HepG2 (cell line): ENCODE results near the gene NDP. TPM values are rescaled to one million over a fixed set of nuclear protein-coding genes. Genes with fewer than 3 reads are reported as not detected.

ENCODE experiments used
- ATAC-seq: fragments of 200-7000 bp; cut with Tn5 transposase; 3 replicates; pipeline ENCODE4 v1.9.1; 2020; ENCODE audit warnings: mild to moderate bottlenecking, moderate library complexity
- BruUV-seq: library from RNA; stranded (reverse); fragments of 400-500 nt; replicated peaks from 2 replicates; lab custom pipeline; 2021; lab: Mats Ljungman, UMichigan
- CTCF ChIA-PET: fragments of 300-600 bp; formaldehyde crosslinking; extraction: SDS; loops from one replicate; lab custom pipeline; 2021; ENCODE audit warnings: low total read pairs, inconsistent platforms, low intra/inter-chr PET ratio; lab: Yijun Ruan, JAX
- POLR2A ChIA-PET: fragments of 350-600 bp; sonication (Branson Sonifier 250); formaldehyde crosslinking; loops from one replicate; lab custom pipeline; 2020; ENCODE audit warnings: antibody characterized with exemption, inconsistent platforms; lab: Yijun Ruan, JAX
- DNase-seq: peaks from one replicate; pipeline ENCODE4 v3.0.0-alpha.2; 2015; ENCODE audit warnings: low spot score
- FAIRE-seq: peaks from 3 replicates; lab custom pipeline; 2011; peaks lifted over from hg19 to GRCh38; lab: Jason Lieb, UNC
- H2AFZ ChIP-seq: one replicate; pipeline ENCODE4 v1.6.1; 2011; ENCODE audit warnings: low read length, inconsistent platforms
- H3K27ac ChIP-seq: fragments of 300-600 bp; 3 replicates; pipeline ENCODE4 v1.8.0; 2011; ENCODE audit warnings: mixed run types, mild to moderate bottlenecking, mixed read lengths, low read length, inconsistent platforms; ENCODE audit not compliant: insufficient read depth; ENCODE audit errors: extremely low read length
- H3K27me3 ChIP-seq, 2 experiments: fragments of 200-600 bp in 1 of 2; 2 replicates in 1 of 2; 3 replicates in 1 of 2; pipeline versions ENCODE4 v1.6.0 to v1.8.0; 2011; ENCODE audit warnings: low read length in 2 of 2, mild to moderate bottlenecking in 2 of 2, moderate library complexity in 2 of 2, inconsistent platforms in 1 of 2; ENCODE audit not compliant: insufficient read depth in 2 of 2, control insufficient read depth in 1 of 2
- H3K36me3 ChIP-seq, 2 experiments: fragments of 200-600 bp in 1 of 2; replicated peaks in 1 of 2; 2 replicates in 1 of 2; 3 replicates in 1 of 2; pipeline versions ENCODE4 v1.5.1 to v1.8.0; 2011; ENCODE audit warnings: low read length in 2 of 2, inconsistent platforms in 1 of 2; ENCODE audit not compliant: insufficient read depth in 2 of 2, control insufficient read depth in 1 of 2
- H3K4me1 ChIP-seq: 2 replicates; pipeline ENCODE4 v1.5.1; 2012; ENCODE audit warnings: low read length, inconsistent platforms; ENCODE audit not compliant: insufficient read depth
- H3K4me2 ChIP-seq: 2 replicates; pipeline ENCODE4 v1.6.0; 2011; ENCODE audit warnings: low read depth, low read length, inconsistent platforms
- H3K4me3 ChIP-seq, 3 experiments: fragments of 200-600 bp in 1 of 3; sonication (generic), shearing (Covaris generic) in 1 of 3; replicated peaks in 1 of 3; 2 replicates each; pipeline ENCODE4 v1.5.1; 2011 to 2016; ENCODE audit warnings: low read length in 3 of 3, inconsistent platforms in 2 of 3, low read depth in 2 of 3, mild to moderate bottlenecking in 2 of 3, control low read depth in 1 of 3, mixed read lengths in 1 of 3; ENCODE audit not compliant: insufficient read depth in 1 of 3
- H3K79me2 ChIP-seq: one replicate; pipeline ENCODE4 v1.6.1; 2011; ENCODE audit warnings: low read length, inconsistent platforms; ENCODE audit not compliant: insufficient read depth
- H3K9ac ChIP-seq: 2 replicates; pipeline ENCODE4 v1.6.0; 2011; ENCODE audit warnings: mild to moderate bottlenecking, low read depth, low read length, inconsistent platforms; ENCODE audit not compliant: insufficient read depth
- H3K9me3 ChIP-seq: 2 replicates; pipeline ENCODE4 v1.5.1; 2012; ENCODE audit warnings: mild to moderate bottlenecking, low read length
- H4K20me1 ChIP-seq: 2 replicates; pipeline ENCODE4 v1.6.0; 2011; ENCODE audit warnings: inconsistent platforms, mild to moderate bottlenecking, low read length, moderate library complexity; ENCODE audit not compliant: insufficient read depth
- FOXP1 ChIP-seq, 2 experiments: fragments of 450-650 bp in 1 of 2; IDR thresholded peaks; 2 replicates each; pipeline ENCODE4 v1.6.1; 2017 to 2018; ENCODE audit warnings: antibody characterized with exemption in 1 of 2
- HOXA5 ChIP-seq: sonication (generic); formaldehyde crosslinking; IDR thresholded peaks from 2 replicates; pipeline ENCODE4 v1.4.0; 2020; ENCODE audit warnings: missing genetic modification reagents
- MBNL3 ChIP-seq: fragments of 250-450 bp; sonication (Bioruptor Pico); conservative IDR thresholded peaks from 2 replicates; pipeline ENCODE4 v1.8.0; 2022; ENCODE audit warnings: mild to moderate bottlenecking, inconsistent platforms
- NFIB ChIP-seq: sonication (generic); formaldehyde crosslinking; IDR thresholded peaks from 2 replicates; pipeline ENCODE4 v1.9.0; 2021; ENCODE audit warnings: missing genetic modification reagents, mild to moderate bottlenecking, borderline replicate concordance
- RFXAP ChIP-seq: sonication (generic); formaldehyde crosslinking; IDR thresholded peaks from 2 replicates; pipeline ENCODE4 v1.4.0; 2020; ENCODE audit warnings: missing genetic modification reagents, borderline replicate concordance
- SOX6 ChIP-seq, 2 experiments: fragments of 450-650 bp in 1 of 2; sonication (generic) in 1 of 2; formaldehyde crosslinking in 1 of 2; IDR thresholded peaks; 2 replicates each; pipeline versions ENCODE4 v1.4.0 to v1.6.1; 2017 to 2020; ENCODE audit warnings: antibody characterized with exemption in 1 of 2, mild to moderate bottlenecking in 1 of 2, missing genetic modification reagents in 1 of 2
- SYNCRIP ChIP-seq: fragments of 200-400 bp; formaldehyde crosslinking; IDR thresholded peaks from 2 replicates; pipeline ENCODE4 v1.6.1; 2018; ENCODE audit warnings: mild to moderate bottlenecking, low read depth, low read length; ENCODE audit not compliant: insufficient read depth
- ZEB1 ChIP-seq: IDR thresholded peaks from 2 replicates; pipeline ENCODE4 v1.6.1; 2012; ENCODE audit warnings: mild to moderate bottlenecking, low read depth, inconsistent platforms; ENCODE audit not compliant: insufficient replicate concordance
- ZNF34 ChIP-seq: sonication (generic); formaldehyde crosslinking; IDR thresholded peaks from 2 replicates; pipeline ENCODE4 v1.4.0; 2020; ENCODE audit warnings: mild to moderate bottlenecking, missing genetic modification reagents, borderline replicate concordance
- ZNF451 ChIP-seq: sonication (generic); formaldehyde crosslinking; IDR thresholded peaks from 2 replicates; pipeline ENCODE4 v1.5.0; 2020; ENCODE audit warnings: mild to moderate bottlenecking, missing genetic modification reagents
- ZNF605 ChIP-seq: sonication (generic); formaldehyde crosslinking; IDR thresholded peaks from 2 replicates; pipeline ENCODE4 v1.8.0; 2022; ENCODE audit warnings: mild to moderate bottlenecking, missing genetic modification reagents
- ZNF782 ChIP-seq: sonication (generic); formaldehyde crosslinking; IDR thresholded peaks from 2 replicates; pipeline ENCODE4 v1.4.0; 2020; ENCODE audit warnings: missing genetic modification reagents, mild to moderate bottlenecking, borderline replicate concordance
- WGBS: methylation state at CpG from one replicate; pipeline ENCODE4 v1.1.6; 2017; ENCODE audit warnings: low lambda C conversion rate; 5-methylcytosine and 5-hydroxymethylcytosine counted together
- in situ Hi-C: cut with HindIII; loops from 2 replicates; pipeline ENCODE4 v1.10.0; 2017; ENCODE audit warnings: low pct_unique_long_range_greater_than_20kb; ENCODE audit not compliant: extremely low pct_ligation_motif_present
- intact Hi-C: fragments of 100-400 bp; cut with micrococcal nuclease; formaldehyde crosslinking; loops from one replicate; pipeline ENCODE4 v1.10.0; 2022; ENCODE audit not compliant: unreplicated experiment
- polyA plus RNA-seq, 8 experiments: library from polyadenylated mRNA; depleted of rRNA in 3 of 8; stranded (reverse) in 7 of 8; unstranded in 1 of 8; fragments of >200 nt; fragmentation: Illumina TruSeq in 4 of 8; extraction: Trizol in 4 of 8; gene quantifications; 2 replicates each; pipeline versions ENCODE4 v1.2.1 to v1.2.3, GENCODE V29; 2011 to 2016; ENCODE audit warnings: low read depth in 4 of 8, missing spikeins in 1 of 8, mixed read lengths in 1 of 8; ENCODE audit not compliant: insufficient read depth in 1 of 8
- total RNA-seq, 5 experiments: library from RNA; depleted of rRNA; stranded (reverse); fragments of >200 nt; fragmentation: Illumina TruSeq; extraction: Trizol; gene quantifications; 2 replicates each; pipeline ENCODE4 v1.2.3, GENCODE V29; 2016; ENCODE audit warnings: low read depth in 1 of 5
- TF ChIP-seq, protein P1 (sequence below): sonication (generic); formaldehyde crosslinking; IDR thresholded peaks from 2 replicates; pipeline ENCODE4 v1.4.0; 2020; ENCODE audit warnings: low read depth, missing genetic modification reagents

NDP gene
- total and polyA plus RNA-seq, 2 of the 13 experiments (the other 11 are each of a cell fraction or from before 2014, with no cell fraction given): not detected

DNA sequence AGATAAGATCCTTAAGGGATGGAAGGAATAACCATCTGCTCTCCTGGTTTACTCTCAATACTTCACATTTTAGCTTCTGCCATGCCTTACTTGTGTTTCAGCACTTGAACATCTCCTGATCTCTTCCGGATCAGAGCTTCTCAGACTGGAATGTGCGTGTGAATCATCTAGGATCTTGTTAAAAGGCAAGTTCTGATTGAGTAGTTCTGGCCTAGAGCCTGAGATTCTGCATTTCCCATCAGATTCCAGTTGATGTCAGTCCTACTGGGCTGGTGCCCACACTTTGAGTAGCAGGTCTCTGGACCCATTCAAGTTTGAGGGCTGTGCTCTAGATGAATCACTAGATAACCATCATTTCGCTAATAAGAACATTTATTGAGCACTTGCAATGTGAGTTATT is 20.0 kb downstream of the NDP start:
- intact Hi-C loops: no loop called here
- no peaks in the 10 kb centered on the region for H3K4me1 ChIP-seq
- no peaks in the 10 kb centered on the region for H3K36me3 ChIP-seq
- 5% methylated on average over 3 of the region's 3 CpGs for WGBS
- no peak overlapping the region for H3K27ac ChIP-seq
- no peaks in the 10 kb centered on the region for H4K20me1 ChIP-seq
- H3K9me3 ChIP-seq: no peaks in the 10 kb centered on the region
- in situ Hi-C loops: loop anchor here (25.0 kb wide), 2 partner anchors 409 to 1234 kb away; no protein-coding TSS in a partner anchor
- ChIA-PET CTCF (no interaction called here), POLR2A (no interaction called here)
- no peak overlapping the region for H2AFZ ChIP-seq
- no peaks in the 10 kb centered on the region for H3K79me2 ChIP-seq
- no peak for ATAC-seq
- BruUV-seq: no TSS peak
- H3K4me2 ChIP-seq: no peak overlapping the region
- no peak overlapping the region for H3K4me3 ChIP-seq
- FAIRE-seq: no peak
- DNase-seq: no peak
- H3K9ac ChIP-seq: no peak overlapping the region
- no peaks in the 10 kb centered on the region for H3K27me3 ChIP-seq
- no peak for TF ChIP-seq ZNF605 (CRISPR knock-in tag)
- TF ChIP-seq, protein P1, sequence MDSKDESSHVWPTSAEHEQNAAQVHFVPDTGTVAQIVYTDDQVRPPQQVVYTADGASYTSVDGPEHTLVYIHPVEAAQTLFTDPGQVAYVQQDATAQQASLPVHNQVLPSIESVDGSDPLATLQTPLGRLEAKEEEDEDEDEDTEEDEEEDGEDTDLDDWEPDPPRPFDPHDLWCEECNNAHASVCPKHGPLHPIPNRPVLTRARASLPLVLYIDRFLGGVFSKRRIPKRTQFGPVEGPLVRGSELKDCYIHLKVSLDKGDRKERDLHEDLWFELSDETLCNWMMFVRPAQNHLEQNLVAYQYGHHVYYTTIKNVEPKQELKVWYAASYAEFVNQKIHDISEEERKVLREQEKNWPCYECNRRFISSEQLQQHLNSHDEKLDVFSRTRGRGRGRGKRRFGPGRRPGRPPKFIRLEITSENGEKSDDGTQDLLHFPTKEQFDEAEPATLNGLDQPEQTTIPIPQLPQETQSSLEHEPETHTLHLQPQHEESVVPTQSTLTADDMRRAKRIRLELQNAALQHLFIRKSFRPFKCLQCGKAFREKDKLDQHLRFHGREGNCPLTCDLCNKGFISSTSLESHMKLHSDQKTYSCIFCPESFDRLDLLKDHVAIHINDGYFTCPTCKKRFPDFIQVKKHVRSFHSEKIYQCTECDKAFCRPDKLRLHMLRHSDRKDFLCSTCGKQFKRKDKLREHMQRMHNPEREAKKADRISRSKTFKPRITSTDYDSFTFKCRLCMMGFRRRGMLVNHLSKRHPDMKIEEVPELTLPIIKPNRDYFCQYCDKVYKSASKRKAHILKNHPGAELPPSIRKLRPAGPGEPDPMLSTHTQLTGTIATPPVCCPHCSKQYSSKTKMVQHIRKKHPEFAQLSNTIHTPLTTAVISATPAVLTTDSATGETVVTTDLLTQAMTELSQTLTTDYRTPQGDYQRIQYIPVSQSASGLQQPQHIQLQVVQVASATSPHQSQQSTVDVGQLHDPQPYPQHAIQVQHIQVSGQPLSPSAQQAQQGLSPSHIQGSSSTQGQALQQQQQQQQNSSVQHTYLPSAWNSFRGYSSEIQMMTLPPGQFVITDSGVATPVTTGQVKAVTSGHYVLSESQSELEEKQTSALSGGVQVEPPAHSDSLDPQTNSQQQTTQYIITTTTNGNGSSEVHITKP (CRISPR knock-in tag): no peak
- TF ChIP-seq FOXP1 (IDR thresholded peaks at IDR 0.05): no peak
- TF ChIP-seq FOXP1 (CRISPR knock-in tag; IDR thresholded peaks at IDR 0.05): no peak
- no peak for TF ChIP-seq HOXA5 (CRISPR knock-in tag)
- TF ChIP-seq ZNF451 (CRISPR knock-in tag): no peak
- TF ChIP-seq SYNCRIP: no peak
- no peak for TF ChIP-seq SOX6 (IDR thresholded peaks at IDR 0.05)
- no peak for TF ChIP-seq SOX6 (CRISPR knock-in tag; IDR thresholded peaks at IDR 0.05)
- TF ChIP-seq RFXAP (CRISPR knock-in tag): no peak
- TF ChIP-seq MBNL3: no peak
- no peak for TF ChIP-seq ZNF782 (CRISPR knock-in tag)
- no peak for TF ChIP-seq ZEB1
- TF ChIP-seq ZNF34 (CRISPR knock-in tag): no peak
- no peak for TF ChIP-seq NFIB (CRISPR knock-in tag)
